Measurements from ENCODE around the gene HIBCH.

- TF ChIP-seq ZNF274 (IDR thresholded peaks at IDR 0.05; ENCODE audit: low read depth, low read length) (no peak), POLR2A (IDR thresholded peaks at IDR 0.05; ENCODE audit: borderline replicate concordance, extremely low read depth, insufficient read depth, insufficient read length) (no peak), CTCF (IDR thresholded peaks at IDR 0.05 in 2 of 3, conservative IDR thresholded peaks at IDR 0.05 in 1 of 3; ENCODE audit: borderline replicate concordance in 1 of 3, insufficient read depth in 1 of 3, low read depth in 2 of 3, low read length in 2 of 3) (no peak), SIN3A (IDR thresholded peaks at IDR 0.05; ENCODE audit: low read depth) (no peak), CEBPB (IDR thresholded peaks at IDR 0.05; ENCODE audit: low read depth) (no peak), EZH2 (IDR thresholded peaks at IDR 0.05) (no peak), ZBTB33 (IDR thresholded peaks at IDR 0.05; ENCODE audit: extremely low read depth, insufficient replicate concordance, low read length) (no peak), POLR2AphosphoS5 (IDR thresholded peaks at IDR 0.05; ENCODE audit: low read depth, low read length) (no peak), REST (IDR thresholded peaks at IDR 0.05; ENCODE audit: low read depth) (no peak)
These were observed 150.2 kb downstream of the HIBCH start for GRCh38 chr2:190169221-190170072.

All from HCT116 (cell line).